Pancreas (tissue), 10 donors: ENCODE data around the gene AWAT2. TPM values are rescaled to one million over a fixed set of nuclear protein-coding genes. Genes with fewer than 3 reads are reported as not detected.
A peak's percentile ranks its signal among the peaks of the same experiment; 100 is the strongest.

Source experiments
- ATAC-seq, 4 donors: fragments of 200-7000 bp; cut with Tn5 transposase; one replicate each; pipeline versions ENCODE4 v1.8.0 to v1.9.1; 2020; ENCODE audit warnings: mild to moderate bottlenecking in 4 of 4, moderate library complexity in 4 of 4
- DNase-seq, 6 donors: peaks; one replicate each; pipeline ENCODE4 v3.0.0-alpha.2; 2020
- FAIRE-seq: peaks from 2 replicates; lab custom pipeline; 2012; peaks lifted over from hg19 to GRCh38; lab: Jason Lieb, UNC
- H3K27ac ChIP-seq, 4 donors: fragments of 200-600 bp; sonication (generic); 1 replicate in 3 of 4; 2 replicates in 1 of 4; pipeline versions ENCODE4 v1.5.0 to v1.8.0; 2020
- H3K27me3 ChIP-seq, 4 donors: fragments of 200-600 bp; one replicate each; pipeline ENCODE4 v1.8.0; 2021
- H3K36me3 ChIP-seq, 3 donors: fragments of 200-600 bp; sonication (generic) in 1 of 3; one replicate each; pipeline versions ENCODE4 v1.5.0 to v1.8.0; 2020 to 2021
- H3K4me1 ChIP-seq, 3 donors: fragments of 200-600 bp; one replicate each; pipeline ENCODE4 v1.8.0; 2021
- H3K4me3 ChIP-seq, 4 donors: fragments of 200-600 bp; sonication (generic) in 2 of 4; one replicate each; pipeline versions ENCODE4 v1.5.0 to v1.8.0; 2020 to 2021
- H3K9me3 ChIP-seq, 4 donors: fragments of 200-600 bp; one replicate each; pipeline ENCODE4 v1.8.0; 2021
- WGBS, 2 donors: extraction: QIAGEN DNeasy Blood & Tissue Kit; methylation state at CpG; one replicate each; pipeline ENCODE4 v1.1.7; 2013; 5-methylcytosine and 5-hydroxymethylcytosine counted together
- intact Hi-C, 3 donors: fragments of 100-400 bp; cut with DNase I; formaldehyde crosslinking; loops; one replicate each; pipeline versions ENCODE4 v1.11.1 to v1.14.2; 2022
- polyA plus RNA-seq, 2 donors: library from polyadenylated mRNA; stranded (reverse); fragments of 200-250 nt; gene quantifications; one replicate each; pipeline ENCODE4 v1.2.3, GENCODE V29; 2013
- total RNA-seq, 6 donors: library from RNA; stranded (reverse); fragmentation: NEBNext Ultra II Directional in 4 of 6; extraction: Animal tissue kit (Norgen Biotek cat#: 25700) in 4 of 6; gene quantifications; one replicate each; pipeline versions ENCODE4 v1.2.1 to v1.2.4, GENCODE V29; 2021 to 2023
- TF ChIP-seq, protein P1 (sequence below), 4 donors: fragments of 200-600 bp; sonication (generic) in 3 of 4; IDR thresholded peaks; one replicate each; pipeline versions ENCODE4 v1.5.0 to v1.8.0; 2021; ENCODE audit warnings: antibody characterized with exemption in 4 of 4
- donor health status: healthy with polysubstance abuse.
- donor health status: DM: no; HTN: no; CAD: no; lungs with moderate emphysema.
- donor health status: DM: no; HTN: no; CAD: no.
- donor health status: control.
- donor health status: control.
- donor health status: Bipolar disorder and iron deficiency.
- donor health status: DM: yes; HTN: yes; CAD: no.
- donor health status: DM: no; HTN: no; CAD: no.
- donor health status: DM: no; HTN: no; CAD: no.
- donor health status: DM: yes; HTN: yes; CAD: no.

Gene AWAT2, protein sequence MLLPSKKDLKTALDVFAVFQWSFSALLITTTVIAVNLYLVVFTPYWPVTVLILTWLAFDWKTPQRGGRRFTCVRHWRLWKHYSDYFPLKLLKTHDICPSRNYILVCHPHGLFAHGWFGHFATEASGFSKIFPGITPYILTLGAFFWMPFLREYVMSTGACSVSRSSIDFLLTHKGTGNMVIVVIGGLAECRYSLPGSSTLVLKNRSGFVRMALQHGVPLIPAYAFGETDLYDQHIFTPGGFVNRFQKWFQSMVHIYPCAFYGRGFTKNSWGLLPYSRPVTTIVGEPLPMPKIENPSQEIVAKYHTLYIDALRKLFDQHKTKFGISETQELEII
- not detected for total RNA-seq
- polyA plus RNA-seq, result not detected

DNA sequence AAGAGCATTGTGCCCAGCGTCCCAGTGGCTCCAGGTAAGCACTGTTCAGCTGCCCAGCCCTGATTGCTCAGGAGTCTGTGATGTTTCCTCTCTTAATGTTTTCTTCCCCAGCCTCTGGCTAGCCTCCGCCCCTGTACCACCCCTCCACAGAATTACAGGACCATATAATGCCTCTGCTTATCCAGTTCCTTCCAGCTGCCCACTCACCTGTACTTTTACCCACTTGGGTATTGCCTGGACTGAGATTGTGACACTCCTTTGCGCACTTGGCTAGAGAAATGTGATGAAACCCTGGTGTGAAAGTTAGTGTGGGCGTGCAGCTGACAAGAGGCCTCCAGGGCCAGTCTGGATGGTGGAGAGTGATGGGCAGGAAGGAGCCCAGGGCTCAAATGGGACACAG lies at the start of gene AWAT2:
Gene AWAT2 (minus strand): TSS at position 14 of the 400 bp plus-strand sequence. CDS start 6 bp downstream, at position 8.
- no peak within 1 kb of the TSS for H3K4me3 ChIP-seq
- H3K27ac ChIP-seq, result no peak within 1 kb of the TSS
- no peaks in the 10 kb centered on the region for H3K36me3 ChIP-seq
- 66 to 80% methylated on average over 4 of the region's 4 CpGs for WGBS, 2 donors
- DNase-seq (no peak), FAIRE-seq (no peak), ATAC-seq (no peak)
- H3K9me3 ChIP-seq, result no peaks in the 10 kb centered on the region
- TF ChIP-seq, protein P1, sequence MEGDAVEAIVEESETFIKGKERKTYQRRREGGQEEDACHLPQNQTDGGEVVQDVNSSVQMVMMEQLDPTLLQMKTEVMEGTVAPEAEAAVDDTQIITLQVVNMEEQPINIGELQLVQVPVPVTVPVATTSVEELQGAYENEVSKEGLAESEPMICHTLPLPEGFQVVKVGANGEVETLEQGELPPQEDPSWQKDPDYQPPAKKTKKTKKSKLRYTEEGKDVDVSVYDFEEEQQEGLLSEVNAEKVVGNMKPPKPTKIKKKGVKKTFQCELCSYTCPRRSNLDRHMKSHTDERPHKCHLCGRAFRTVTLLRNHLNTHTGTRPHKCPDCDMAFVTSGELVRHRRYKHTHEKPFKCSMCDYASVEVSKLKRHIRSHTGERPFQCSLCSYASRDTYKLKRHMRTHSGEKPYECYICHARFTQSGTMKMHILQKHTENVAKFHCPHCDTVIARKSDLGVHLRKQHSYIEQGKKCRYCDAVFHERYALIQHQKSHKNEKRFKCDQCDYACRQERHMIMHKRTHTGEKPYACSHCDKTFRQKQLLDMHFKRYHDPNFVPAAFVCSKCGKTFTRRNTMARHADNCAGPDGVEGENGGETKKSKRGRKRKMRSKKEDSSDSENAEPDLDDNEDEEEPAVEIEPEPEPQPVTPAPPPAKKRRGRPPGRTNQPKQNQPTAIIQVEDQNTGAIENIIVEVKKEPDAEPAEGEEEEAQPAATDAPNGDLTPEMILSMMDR (IDR thresholded peaks at IDR 0.05), result no peak
- no peaks in the 10 kb centered on the region for H3K4me1 ChIP-seq
- peaks cover 0 to 8% (median 0%) of the 10 kb centered on the region in 4 donors for H3K27me3 ChIP-seq
- intact Hi-C loops, result no loop called here

DNA sequence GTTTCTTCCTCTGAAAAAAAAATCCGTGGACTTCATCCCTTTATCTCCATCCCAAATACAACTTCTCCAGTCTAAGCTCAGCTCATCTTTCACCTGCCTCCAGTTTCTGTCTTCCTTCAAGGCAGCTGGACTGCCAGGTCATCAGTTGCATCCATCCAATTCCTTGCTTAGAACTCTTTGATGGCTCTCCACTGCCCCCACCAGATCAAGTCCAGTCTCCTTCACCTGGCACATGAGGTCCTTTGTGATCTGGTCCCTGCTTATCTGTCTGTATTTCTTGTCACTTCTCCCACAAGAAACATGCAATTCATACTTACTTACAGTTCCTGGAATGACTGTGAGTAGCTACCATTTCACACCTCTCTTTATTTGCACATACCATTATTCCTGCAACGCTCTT lies 46.3 kb upstream of the AWAT2 start:
- H3K27ac ChIP-seq, result no peak overlapping the region
- H3K36me3 ChIP-seq, result no peaks in the 10 kb centered on the region
- no peaks in the 10 kb centered on the region for H3K4me1 ChIP-seq
- no peak for FAIRE-seq
- no peak for DNase-seq
- no peak overlapping the region for H3K4me3 ChIP-seq
- peak in 1 of 4 donors; percentile 46 for ATAC-seq
- TF ChIP-seq, protein P1 (IDR thresholded peaks at IDR 0.05), result no peak
- peaks cover 0 to 7% (median 0%) of the 10 kb centered on the region in 4 donors for H3K27me3 ChIP-seq
- no peaks in the 10 kb centered on the region for H3K9me3 ChIP-seq
- intact Hi-C loops, result loop anchor here in 1 of 3 donors (10.0 kb wide), 1 partner anchor 601 kb away; no protein-coding TSS in a partner anchor
- WGBS, 2 donors, result 46 to 64% methylated on average over 2 of the region's 2 CpGs

DNA sequence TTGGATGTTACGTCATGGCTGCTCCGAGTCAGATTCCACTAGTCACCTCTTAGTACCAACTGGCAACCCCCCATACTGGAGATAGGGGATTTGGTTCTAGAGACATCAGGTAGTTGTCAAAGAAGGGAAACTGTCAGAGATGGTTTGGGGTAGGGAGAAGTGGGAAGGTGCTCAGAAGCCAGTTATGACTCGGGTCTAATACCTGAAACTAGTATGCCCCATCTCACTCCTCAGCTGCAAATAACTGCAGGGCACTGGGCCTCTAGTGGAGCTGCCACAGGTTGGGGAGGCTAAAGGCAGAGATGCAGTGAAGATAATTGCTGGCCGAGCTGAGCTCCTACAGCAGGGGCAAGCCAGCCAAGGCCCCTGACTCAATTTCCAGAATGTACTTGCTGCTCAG lies 42.5 kb upstream of the AWAT2 start:
- TF ChIP-seq, protein P1 (IDR thresholded peaks at IDR 0.05), result no peak
- Histone ChIP-seq H3K27ac (no peak overlapping the region), H3K36me3 (no peaks in the 10 kb centered on the region), H3K4me3 (no peak overlapping the region), H3K4me1 (no peaks in the 10 kb centered on the region), H3K9me3 (no peaks in the 10 kb centered on the region), H3K27me3 (peaks cover 0 to 4% (median 2%) of the 10 kb centered on the region in 4 donors)
- FAIRE-seq (no peak), ATAC-seq (no peak), DNase-seq (no peak)
- intact Hi-C loops, result loop anchor here in 1 of 3 donors (10.0 kb wide), 1 partner anchor 597 kb away; no protein-coding TSS in a partner anchor
- 81 to 83% methylated on average over 4 of the region's 4 CpGs for WGBS, 2 donors

DNA sequence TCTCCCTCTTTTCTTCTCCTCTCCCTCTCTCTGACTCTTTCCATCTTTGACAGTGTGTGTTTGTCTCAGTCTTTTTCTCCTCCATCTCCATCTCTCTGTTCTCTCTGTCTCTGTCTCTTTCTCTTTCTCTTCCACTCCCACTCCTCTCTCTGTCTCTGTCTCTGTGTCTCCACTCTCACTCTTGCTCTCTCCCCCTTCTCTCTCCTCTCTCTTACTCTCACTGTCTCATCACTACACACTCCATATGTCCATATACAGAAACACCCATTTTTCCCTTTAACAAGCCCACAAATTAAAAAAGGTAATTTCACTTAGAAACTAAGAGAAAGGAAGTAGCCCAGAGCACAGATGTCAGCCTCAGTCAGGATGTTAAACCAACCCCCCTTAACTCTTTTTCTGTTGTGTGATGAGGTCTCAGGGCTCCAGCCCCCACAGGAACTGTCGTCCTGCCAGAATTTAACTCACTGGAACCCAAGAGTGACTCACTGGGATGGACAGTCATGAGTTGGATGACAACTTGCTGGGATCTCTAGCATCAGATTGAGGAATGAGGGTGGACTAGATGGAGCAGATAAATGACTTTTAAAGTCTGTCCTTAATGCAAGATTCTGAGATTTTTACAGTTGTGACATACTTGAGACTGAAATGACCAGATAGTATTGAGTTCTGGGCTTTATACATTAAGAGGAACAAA lies 40.0 kb upstream of the AWAT2 start:
- no peak for DNase-seq
- Histone ChIP-seq H3K36me3 (no peaks in the 10 kb centered on the region), H3K27ac (no peak overlapping the region), H3K4me1 (no peaks in the 10 kb centered on the region), H3K4me3 (no peak overlapping the region), H3K9me3 (no peaks in the 10 kb centered on the region), H3K27me3 (peaks cover 0 to 3% (median 0%) of the 10 kb centered on the region in 4 donors)
- intact Hi-C loops, result loop anchor here in 1 of 3 donors (10.0 kb wide), 1 partner anchor 595 kb away; no protein-coding TSS in a partner anchor
- no peak for FAIRE-seq
- ATAC-seq, result no peak
- WGBS, 2 donors, result 44 to 58% methylated on average over 1 of the region's 1 CpG
- TF ChIP-seq, protein P1 (IDR thresholded peaks at IDR 0.05), result no peak
